Peyer's patch (tissue), 4 donors: ENCODE results near the gene SVOPL.

Experiments
- CTCF ChIP-seq, 6 experiments: fragments of 450-650 bp in 4 of 6; fragments of 200-600 bp in 2 of 6; sonication (generic) in 1 of 6; IDR thresholded peaks; one replicate each; pipeline ENCODE4 v1.5.1; 2017 to 2019; ENCODE audit warnings: antibody characterized with exemption in 6 of 6, mild to moderate bottlenecking in 3 of 6, moderate library complexity in 1 of 6
- POLR2A ChIP-seq, 2 donors: fragments of 450-650 bp; IDR thresholded peaks; one replicate each; pipeline ENCODE4 v1.5.1; 2017; ENCODE audit warnings: antibody characterized with exemption in 2 of 2, mild to moderate bottlenecking in 2 of 2, moderate library complexity in 2 of 2

GRCh38 chr7:138563808-138564207 lies 137.4 kb downstream of the SVOPL start:
- TF ChIP-seq CTCF (IDR thresholded peaks at IDR 0.05) (no peak), POLR2A (IDR thresholded peaks at IDR 0.05) (no peak)
